A673 (cell line): Measurements from ENCODE around the gene LMF1. TPM values are rescaled to one million over a fixed set of nuclear protein-coding genes. Genes with fewer than 3 reads are reported as not detected.

Experiments used
- BruUV-seq: library from RNA; stranded (reverse); fragments of 400-500 nt; replicated peaks from 2 replicates; lab custom pipeline; 2021; lab: Mats Ljungman, UMichigan
- CTCF ChIA-PET: fragments of 300-600 bp; sonication (Branson Sonifier 250); formaldehyde crosslinking; loops from one replicate; lab custom pipeline; 2022; ENCODE audit warnings: antibody characterized with exemption; lab: Charles Lee
- POLR2A ChIA-PET: fragments of 300-600 bp; sonication (Branson Sonifier 250); formaldehyde crosslinking; loops from one replicate; lab custom pipeline; 2022; ENCODE audit warnings: antibody characterized with exemption; ENCODE audit not compliant: low non-redundant PET; lab: Charles Lee
- DNase-seq: peaks from one replicate; pipeline ENCODE4 v3.0.0-alpha.2; 2015; ENCODE audit warnings: low spot score
- H3K27ac ChIP-seq: fragments of 200-600 bp; sonication (generic); 2 replicates; pipeline ENCODE4 v1.5.1; 2016; ENCODE audit warnings: mixed run types, low read depth, mild to moderate bottlenecking, mixed read lengths, antibody characterized with exemption, low read length; ENCODE audit not compliant: poor library complexity, severe bottlenecking
- H3K27me3 ChIP-seq: fragments of 200-600 bp; sonication (generic); replicated peaks from 2 replicates; pipeline ENCODE4 v1.6.1; 2017; ENCODE audit warnings: mixed run types, low read depth, mild to moderate bottlenecking, mixed read lengths, antibody characterized with exemption, low read length; ENCODE audit not compliant: insufficient read depth, poor library complexity
- H3K36me3 ChIP-seq: fragments of 200-600 bp; sonication (generic); 2 replicates; pipeline ENCODE4 v1.6.1; 2016; ENCODE audit warnings: mixed run types, mild to moderate bottlenecking, mixed read lengths, antibody characterized with exemption, low read length; ENCODE audit not compliant: insufficient read depth, poor library complexity, severe bottlenecking
- H3K4me1 ChIP-seq: fragments of 200-600 bp; sonication (generic); 2 replicates; pipeline ENCODE4 v1.6.1; 2017; ENCODE audit warnings: mixed run types, mild to moderate bottlenecking, mixed read lengths, antibody characterized with exemption, low read length; ENCODE audit not compliant: insufficient read depth, poor library complexity, severe bottlenecking
- H3K4me3 ChIP-seq: fragments of 200-600 bp; sonication (generic); 2 replicates; pipeline ENCODE4 v1.5.1; 2016; ENCODE audit warnings: low read depth, mixed run types, mild to moderate bottlenecking, mixed read lengths, low read length; ENCODE audit not compliant: poor library complexity, severe bottlenecking
- H3K9me3 ChIP-seq: fragments of 200-600 bp; sonication (generic); 2 replicates; pipeline ENCODE4 v1.6.1; 2016; ENCODE audit warnings: mixed run types, low read depth, mild to moderate bottlenecking, mixed read lengths, antibody characterized with exemption, low read length; ENCODE audit not compliant: poor library complexity, severe bottlenecking
- EZH2 ChIP-seq: fragments of 200-600 bp; sonication (generic); IDR thresholded peaks from 2 replicates; pipeline ENCODE4 v1.6.1; 2017; ENCODE audit warnings: borderline replicate concordance, low read depth, mild to moderate bottlenecking, mixed read lengths, antibody characterized with exemption, low read length; ENCODE audit not compliant: poor library complexity, severe bottlenecking
- intact Hi-C: fragments of 100-400 bp; cut with micrococcal nuclease; formaldehyde crosslinking; loops from one replicate; pipeline ENCODE4 v1.10.0; 2022; ENCODE audit not compliant: unreplicated experiment
- total RNA-seq: library from RNA; stranded (reverse); gene quantifications from 2 replicates; pipeline ENCODE4 v1.2.3, GENCODE V29; 2021
- TF ChIP-seq, protein P1 (sequence below): fragments of 300-800, 200-600 bp; sonication (generic); conservative IDR thresholded peaks from 2 replicates; pipeline ENCODE4 v1.5.1; 2017; ENCODE audit warnings: low read depth, mild to moderate bottlenecking, antibody characterized with exemption, low read length, moderate library complexity, mixed read lengths

The LMF1 gene
- total RNA-seq, 1 experiment from 2014 or later, result 21.0 TPM

DNA sequence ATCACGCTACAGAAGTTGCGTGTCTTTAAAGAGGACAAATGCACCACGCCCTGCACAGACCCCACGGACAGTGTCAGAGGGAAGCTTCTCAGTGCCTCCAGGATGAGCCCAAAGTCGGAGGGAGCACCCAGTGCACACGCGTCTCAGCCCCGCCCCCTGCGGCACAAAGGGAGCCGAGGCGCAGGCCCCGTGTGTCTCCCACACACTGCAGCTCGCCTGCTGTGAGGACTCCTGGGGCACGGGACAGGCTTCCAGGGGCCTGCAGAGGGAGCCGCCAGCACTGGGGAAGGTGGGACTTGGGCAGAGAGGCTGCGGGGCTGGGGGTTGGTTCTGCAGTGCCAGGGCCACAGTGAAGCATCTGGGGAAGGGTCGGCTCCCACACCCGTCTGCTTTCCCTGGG, 77.4 kb downstream of the LMF1 start:
- Histone ChIP-seq H3K9me3 (no peaks in the 10 kb centered on the region), H3K36me3 (no peaks in the 10 kb centered on the region), H3K4me1 (peaks cover 7% of the 10 kb centered on the region), H3K4me3 (no peak overlapping the region), H3K27ac (no peak overlapping the region), H3K27me3 (no peaks in the 10 kb centered on the region)
- peak; percentile 56 for DNase-seq
- no peak for TF ChIP-seq EZH2
- TF ChIP-seq, protein P1, sequence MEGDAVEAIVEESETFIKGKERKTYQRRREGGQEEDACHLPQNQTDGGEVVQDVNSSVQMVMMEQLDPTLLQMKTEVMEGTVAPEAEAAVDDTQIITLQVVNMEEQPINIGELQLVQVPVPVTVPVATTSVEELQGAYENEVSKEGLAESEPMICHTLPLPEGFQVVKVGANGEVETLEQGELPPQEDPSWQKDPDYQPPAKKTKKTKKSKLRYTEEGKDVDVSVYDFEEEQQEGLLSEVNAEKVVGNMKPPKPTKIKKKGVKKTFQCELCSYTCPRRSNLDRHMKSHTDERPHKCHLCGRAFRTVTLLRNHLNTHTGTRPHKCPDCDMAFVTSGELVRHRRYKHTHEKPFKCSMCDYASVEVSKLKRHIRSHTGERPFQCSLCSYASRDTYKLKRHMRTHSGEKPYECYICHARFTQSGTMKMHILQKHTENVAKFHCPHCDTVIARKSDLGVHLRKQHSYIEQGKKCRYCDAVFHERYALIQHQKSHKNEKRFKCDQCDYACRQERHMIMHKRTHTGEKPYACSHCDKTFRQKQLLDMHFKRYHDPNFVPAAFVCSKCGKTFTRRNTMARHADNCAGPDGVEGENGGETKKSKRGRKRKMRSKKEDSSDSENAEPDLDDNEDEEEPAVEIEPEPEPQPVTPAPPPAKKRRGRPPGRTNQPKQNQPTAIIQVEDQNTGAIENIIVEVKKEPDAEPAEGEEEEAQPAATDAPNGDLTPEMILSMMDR, result peak; percentile 36; the same call in 1 of the 2 replicates
- ChIA-PET CTCF (no interaction called here), POLR2A (no interaction called here)
- BruUV-seq, result no TSS peak
- intact Hi-C loops, result no loop called here

DNA sequence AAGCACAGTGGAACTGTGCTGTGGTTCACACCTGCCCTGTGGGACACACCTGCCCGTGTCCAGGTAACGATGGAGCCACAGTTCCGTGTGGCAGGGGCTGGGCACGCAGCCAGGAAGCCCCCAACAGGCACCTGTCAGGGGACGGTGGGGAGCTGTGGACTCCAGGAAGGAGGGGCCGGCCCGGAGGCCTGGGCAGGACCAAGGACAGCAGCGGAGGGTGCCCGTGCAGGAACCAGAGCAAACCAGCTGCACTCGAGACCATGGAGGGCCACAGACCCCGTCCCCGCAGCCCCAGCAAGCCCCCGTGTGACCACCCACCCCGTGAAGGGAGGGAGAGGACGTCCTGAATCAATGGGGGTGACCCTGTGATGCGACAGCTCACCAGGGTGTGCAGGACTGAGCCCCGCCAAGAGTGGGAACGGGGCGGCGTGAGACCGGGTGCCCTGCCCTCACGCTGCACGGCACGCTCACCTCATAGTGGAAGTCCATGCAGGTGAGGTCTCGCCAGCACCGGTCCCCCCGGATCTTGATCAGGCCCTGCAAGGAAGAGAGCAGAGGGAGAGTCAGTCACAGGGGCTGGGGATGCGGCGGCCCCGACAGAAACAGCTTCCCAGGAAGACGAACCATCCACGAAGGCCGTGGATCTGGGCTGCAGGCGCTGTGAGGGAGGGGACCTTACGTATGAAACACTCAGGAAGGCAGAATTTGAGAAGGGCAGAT, 78.1 kb downstream of the LMF1 start:
- DNase-seq, result no peak
- no peaks in the 10 kb centered on the region for H3K36me3 ChIP-seq
- no peak overlapping the region for H3K4me3 ChIP-seq
- CTCF ChIA-PET, result interaction anchor here (0.6 kb wide), 1 partner anchor 89 kb away, joined by 4 read pairs; no protein-coding TSS in a partner anchor
- TF ChIP-seq, protein P1, result no peak
- no peak for TF ChIP-seq EZH2
- H3K27me3 ChIP-seq, result no peaks in the 10 kb centered on the region
- no peak overlapping the region for H3K27ac ChIP-seq
- BruUV-seq, result no TSS peak
- POLR2A ChIA-PET, result no interaction called here
- intact Hi-C loops, result no loop called here
- no peaks in the 10 kb centered on the region for H3K9me3 ChIP-seq
- H3K4me1 ChIP-seq, result peaks cover 7% of the 10 kb centered on the region

DNA sequence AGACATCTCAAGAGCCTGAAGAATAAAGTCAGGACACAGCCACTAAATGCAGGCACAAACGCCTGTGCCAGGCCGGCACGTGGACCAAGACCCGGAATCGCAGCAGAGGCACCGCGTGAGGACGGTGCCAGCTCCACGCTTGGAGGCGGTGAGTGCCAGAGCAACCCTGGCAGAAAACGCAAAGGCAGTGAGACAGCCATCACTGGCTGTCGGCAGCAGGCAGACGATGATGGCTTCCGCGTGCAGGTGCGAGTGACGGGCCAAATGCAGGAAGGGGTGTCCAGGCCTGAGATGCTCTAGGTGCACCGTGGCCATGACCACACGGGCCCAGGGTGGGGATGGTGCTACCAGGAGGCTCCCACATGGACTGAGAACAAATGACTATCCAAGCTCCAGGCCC, 78.8 kb downstream of the LMF1 start:
- BruUV-seq, result no TSS peak
- DNase-seq, result no peak
- ChIA-PET POLR2A (no interaction called here), CTCF (interaction anchor here (0.6 kb wide), 1 partner anchor 88 kb away, joined by 4 read pairs; no protein-coding TSS in a partner anchor)
- Histone ChIP-seq H3K27me3 (no peaks in the 10 kb centered on the region), H3K9me3 (no peaks in the 10 kb centered on the region), H3K4me3 (no peak overlapping the region), H3K27ac (no peak overlapping the region), H3K4me1 (peaks cover 7% of the 10 kb centered on the region), H3K36me3 (no peaks in the 10 kb centered on the region)
- intact Hi-C loops, result no loop called here
- TF ChIP-seq, protein P1, result no peak
- TF ChIP-seq EZH2, result no peak
